Measurements from ENCODE around the gene COQ7.

COQ7 gene

DNA sequence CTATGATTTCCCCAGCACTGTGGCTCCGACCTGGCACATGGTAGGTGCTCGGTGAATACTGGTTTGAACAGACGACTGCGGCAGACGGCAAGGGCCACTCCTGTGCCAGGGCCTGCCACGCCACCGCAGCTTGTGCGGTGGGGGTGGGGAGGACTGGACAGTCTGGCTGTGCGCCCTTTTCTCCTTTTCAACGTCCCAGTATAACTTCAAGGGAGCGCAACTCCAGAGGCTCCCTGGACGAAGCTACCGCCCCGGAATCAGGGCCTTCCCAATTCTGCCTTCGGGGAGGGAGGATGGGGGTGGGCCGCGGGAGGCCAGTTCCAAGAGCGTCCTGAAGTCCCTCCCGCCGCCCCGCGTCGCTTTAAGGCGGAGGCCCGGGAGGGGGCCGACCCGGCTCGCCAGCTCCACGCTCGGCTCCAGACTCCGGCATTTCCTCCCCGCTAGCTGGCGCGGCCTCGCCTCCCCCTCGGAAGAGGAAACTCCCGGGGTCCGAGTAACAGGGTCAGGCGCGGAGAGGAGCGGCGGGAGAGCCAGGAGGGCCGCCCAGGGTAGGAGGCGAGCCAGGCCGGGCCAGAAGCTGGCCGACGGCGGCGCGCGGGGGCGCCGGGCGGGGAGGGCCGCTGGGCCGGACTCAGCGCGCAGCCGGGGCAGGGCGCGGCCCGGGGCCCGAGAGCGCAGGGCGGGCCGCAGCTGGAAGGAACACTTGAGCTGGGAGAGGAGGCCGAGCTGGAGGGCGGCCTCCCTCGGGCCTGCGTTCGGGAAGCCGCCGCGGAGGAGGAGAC, 46.4 kb downstream of the COQ7 start, which contains the start of gene ITPRIPL2:
ITPRIPL2 (plus strand) TSS at position 388 of the 782 bp plus-strand sequence. CDS start 498 bp downstream, outside the sequence.
- DNase-seq, result peak in 1 of 5 experiments; percentile 32

DNA sequence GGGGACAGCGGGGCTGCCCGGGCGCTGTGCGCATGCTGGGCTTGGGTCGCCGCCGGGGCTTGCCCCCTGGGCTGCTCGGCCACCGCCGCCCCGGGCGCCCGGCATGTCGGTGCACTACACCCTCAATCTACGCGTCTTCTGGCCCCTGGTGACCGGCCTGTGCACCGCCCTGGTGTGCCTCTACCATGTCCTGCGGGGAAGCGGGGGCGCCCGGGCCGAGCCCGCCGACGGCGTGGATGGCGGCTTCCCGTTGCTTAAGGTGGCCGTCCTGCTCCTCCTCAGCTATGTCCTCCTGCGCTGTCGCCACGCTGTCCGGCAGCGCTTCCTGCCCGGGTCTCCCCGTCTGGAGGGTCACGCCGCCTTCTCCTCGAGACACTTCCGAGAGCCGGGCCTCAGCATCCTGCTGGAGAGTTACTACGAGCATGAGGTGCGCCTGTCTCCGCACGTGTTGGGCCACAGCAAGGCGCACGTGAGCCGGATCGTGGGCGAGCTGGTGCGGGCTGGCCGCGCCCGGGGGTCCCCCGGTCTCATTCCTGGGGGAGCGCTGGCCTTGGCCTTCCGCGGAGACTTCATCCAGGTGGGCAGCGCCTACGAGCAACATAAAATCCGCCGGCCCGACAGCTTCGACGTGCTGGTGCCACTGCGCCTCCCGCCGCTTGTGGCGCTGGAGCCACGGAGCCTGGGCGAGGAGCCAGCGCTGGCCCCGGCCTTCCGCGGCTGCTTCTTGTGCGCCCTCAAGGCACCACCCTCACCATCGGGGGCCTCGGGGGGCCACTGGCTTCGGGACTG, 47.1 kb downstream of the COQ7 start:
- DNase-seq, result peak in 1 of 5 experiments; percentile 39

GRCh38 chr16:19115148-19116021, 48.0 kb downstream of the COQ7 start:
- DNase-seq, result no peak

- DNase-seq, result no peak
Measured at GRCh38 chr16:19116711-19117449, 49.5 kb downstream of the COQ7 start.

GRCh38 chr16:19118938-19119431, 51.6 kb downstream of the COQ7 start:
- DNase-seq, result peak in 1 of 5 experiments; percentile 10

DNA sequence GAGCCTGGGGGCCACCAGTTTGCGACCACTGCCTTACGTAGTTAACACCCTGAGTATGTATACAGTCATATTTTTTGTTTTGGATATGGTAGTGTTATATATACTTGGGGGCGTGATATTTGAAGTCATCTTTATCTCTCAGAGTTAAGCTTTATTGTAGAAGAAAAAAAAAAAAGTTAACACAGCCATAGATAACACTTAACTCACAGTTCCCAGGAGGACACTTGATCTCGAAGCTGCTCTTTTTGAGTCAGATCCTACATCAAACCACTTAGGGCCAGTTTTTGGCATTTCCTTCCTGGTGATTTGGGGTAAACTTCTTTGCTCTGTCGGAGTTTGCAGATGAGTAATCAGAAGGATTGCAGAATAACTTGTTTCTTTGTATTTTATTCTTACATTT, 52.1 kb downstream of the COQ7 start:
- peak in 1 of 5 experiments; percentile 72 for DNase-seq

DNA sequence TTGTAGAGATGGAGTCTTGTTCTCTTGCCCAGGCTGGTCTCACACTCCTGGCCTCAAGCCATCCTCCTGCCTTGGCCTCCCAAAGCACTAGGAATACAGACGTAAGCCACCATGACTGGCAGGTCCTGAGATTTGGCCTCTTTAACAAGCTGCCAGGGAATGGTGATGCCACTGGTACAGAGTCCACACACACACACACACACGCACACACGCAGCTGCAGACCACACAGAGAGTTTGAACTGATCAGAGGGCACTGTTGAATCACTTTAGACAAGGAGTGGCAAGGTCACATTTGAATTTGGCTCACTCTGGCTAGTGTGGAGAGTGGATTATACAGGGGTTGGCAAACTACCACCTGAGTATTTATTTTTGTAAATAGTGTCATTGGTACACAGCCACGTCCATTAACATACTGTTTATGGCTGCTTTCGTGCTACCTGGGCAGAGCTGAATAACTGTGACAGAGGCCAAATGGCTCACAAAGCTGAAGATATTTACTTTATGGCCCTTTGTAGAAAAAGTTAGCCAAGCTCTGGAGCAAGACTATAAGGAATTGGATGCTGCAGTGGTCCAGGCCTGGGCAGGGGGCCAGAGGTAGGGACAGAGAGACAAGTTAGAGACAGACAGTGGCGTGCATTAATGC, 56.2 kb downstream of the COQ7 start:
- DNase-seq, result no peak

DNA sequence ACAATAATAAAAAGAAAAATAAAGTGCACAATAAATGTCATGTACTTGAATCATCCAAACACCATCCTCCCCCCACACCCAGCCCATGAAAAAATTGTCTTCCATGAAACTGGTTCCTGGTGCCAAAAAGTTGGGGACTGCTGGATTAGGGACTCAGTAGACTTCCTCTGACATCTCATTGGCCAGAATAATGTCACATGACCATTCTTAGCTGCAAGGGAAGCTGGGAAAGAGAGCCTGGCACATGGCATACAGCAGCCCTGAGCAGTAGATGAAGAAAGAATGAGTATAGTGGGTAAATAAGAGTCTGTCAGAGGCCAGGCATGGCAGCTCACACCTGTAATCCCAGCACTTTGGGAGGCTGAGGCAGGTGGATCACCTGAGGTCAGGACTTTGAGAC, 58.9 kb downstream of the COQ7 start:
- DNase-seq, result no peak

DNA sequence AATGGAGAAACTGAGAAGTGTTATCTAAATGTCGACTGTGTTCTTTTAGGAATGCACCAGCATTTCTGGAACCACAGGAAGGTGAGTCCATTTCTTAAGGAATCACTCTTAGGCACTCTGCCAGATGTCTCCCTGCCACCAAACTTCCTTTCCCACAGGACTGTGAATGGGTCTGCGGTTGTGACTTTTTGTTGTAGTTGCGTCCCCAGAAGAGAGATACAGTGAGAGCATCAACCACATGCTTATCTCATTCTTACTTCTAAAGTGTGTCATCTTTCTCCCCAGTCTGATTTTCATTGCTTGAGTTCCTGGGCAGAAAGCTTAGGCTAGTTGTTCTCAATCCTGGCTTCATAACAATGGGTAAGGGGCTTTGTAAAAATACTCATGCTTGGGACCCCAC, 59.8 kb downstream of the COQ7 start:
- peak in 1 of 5 experiments; percentile 72 for DNase-seq

DNA sequence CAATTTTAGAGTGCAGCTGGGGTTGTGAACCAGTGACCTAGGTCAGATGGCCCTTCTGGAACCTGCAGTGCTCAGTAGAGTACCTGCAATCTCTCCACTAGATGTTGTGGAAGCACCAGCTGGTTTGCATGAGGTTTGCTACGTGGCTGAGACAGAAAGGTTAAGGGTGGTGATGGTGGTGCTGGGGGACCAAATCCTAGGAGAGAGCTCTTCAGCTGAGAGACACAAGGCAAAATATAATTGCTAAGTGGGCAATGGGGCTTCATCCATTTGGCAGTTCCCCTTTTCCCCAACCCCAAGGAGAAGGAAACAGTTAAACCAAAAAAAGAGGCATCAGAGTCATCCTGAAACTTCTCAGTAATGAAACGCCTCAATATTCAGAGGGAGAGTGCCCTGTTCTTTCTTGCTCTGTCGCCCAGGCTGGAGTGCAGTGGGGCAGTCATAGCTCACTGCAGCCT, 60.3 kb downstream of the COQ7 start:
- peak in 1 of 5 experiments; percentile 38 for DNase-seq

- no peak for DNase-seq
Measured at GRCh38 chr16:19128454-19129200, 61.2 kb downstream of the COQ7 start.
